ENCODE data around the gene GUCY2F.

The GUCY2F gene

DNA sequence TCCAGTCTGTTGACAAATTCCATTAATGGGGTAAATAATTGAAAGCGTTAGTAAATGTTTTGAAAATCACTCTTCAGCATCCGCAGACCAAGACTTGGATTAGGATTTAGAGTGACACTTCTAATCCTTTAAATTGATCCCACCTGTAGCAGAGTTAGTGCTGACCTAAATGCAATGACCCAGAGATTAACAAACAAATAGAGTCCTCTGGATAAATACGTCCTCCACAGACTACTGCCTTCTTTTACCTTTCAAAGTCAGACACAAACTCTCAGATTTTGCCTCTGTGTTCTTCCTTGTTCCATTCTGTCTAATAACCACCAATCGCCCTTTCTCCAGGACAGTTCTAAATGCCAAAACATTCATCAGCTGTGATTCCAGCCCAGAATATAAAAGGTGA, at the start of gene GUCY2F:
Gene GUCY2F, minus strand, starts transcription at position 101 of the 400 bp plus-strand sequence. CDS start 6,150 bp downstream, outside the sequence.
- Histone ChIP-seq H3K27ac (no peak within 1 kb of the TSS), H3K4me3 (no peak within 1 kb of the TSS)

DNA sequence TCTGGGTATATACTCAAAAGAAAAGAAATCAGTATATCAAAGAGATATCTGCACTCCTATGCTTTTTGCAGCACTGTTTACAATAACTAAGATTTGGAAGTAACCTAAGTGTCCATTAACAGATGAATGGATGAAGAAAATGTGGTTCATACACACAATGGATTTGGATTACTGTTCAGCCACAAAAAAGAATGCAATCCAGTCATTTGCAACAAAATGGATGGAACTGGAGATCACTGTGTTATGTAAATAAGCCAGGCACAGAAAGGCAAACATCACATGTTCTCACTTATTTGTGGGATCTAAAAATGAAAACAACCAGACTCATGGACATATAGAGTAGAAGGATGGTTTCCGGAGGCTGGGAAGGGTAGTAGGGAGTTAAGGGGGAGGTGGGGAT, 37.1 kb upstream of the GUCY2F start:
- no peak overlapping the region for H3K27ac ChIP-seq
- no peak overlapping the region for H3K4me3 ChIP-seq

DNA sequence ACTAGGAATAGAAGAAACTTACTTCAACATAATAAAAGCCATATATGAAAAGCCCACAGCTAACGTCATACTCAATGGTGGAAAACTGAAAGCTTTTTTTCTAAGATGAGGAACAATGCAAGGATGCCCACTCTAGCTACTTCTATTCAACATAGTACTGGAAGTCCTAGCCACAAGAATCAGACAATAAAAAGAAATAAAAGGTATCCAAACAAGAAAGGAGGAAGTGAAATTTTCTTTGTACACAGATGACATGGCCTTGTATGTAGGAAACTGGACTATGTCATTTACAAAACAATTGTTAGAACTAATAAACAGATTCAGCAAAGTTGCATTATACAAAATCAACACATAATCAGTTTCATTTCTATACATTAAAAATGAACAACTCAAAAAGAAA, 29.2 kb upstream of the GUCY2F start:
- H3K27ac ChIP-seq = no peak overlapping the region

DNA sequence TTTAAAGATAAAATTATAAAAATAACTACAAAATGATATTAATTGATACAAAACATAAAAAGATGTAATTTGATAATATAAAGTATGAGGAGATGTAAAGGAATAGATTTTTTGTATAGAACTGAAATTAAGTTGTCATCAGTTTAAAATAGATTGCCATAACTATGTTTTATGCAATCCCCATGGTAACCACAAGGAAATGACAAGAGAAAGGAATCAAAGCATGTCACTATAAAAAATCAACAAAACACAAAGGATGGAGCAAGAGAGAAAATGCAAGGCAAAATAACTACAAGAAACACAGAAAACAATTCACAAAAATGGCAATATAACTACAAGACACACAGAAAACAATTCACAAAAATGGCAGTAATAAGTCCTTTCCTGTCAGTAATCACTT, 27.0 kb upstream of the GUCY2F start:
- Histone ChIP-seq H3K27ac (no peak overlapping the region), H3K4me3 (no peak overlapping the region)

More for the DNA sequence above, 29.2 kb upstream of the GUCY2F start:
- H3K4me3 ChIP-seq = no peak overlapping the region

DNA sequence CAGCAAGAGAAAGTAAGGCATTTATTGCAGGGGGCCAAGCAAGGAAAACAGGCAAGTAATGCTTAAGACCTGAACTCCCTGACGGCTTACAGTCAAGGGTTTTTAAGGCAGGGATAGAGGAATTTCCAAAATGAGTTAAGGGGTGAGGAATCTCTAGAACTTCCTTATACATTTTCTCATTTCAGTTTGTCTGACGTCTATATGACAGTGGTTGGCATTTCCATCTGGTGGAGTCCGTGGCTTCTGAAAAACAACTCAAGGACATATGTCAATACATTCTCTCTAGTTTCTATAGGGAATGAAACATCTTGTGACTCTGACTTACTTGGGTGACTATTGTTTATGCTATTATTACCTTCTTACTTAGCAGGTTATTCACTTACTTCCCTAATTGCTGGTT, 19.3 kb upstream of the GUCY2F start:
- no peak overlapping the region for H3K27ac ChIP-seq
- H3K4me3 ChIP-seq = no peak overlapping the region

DNA sequence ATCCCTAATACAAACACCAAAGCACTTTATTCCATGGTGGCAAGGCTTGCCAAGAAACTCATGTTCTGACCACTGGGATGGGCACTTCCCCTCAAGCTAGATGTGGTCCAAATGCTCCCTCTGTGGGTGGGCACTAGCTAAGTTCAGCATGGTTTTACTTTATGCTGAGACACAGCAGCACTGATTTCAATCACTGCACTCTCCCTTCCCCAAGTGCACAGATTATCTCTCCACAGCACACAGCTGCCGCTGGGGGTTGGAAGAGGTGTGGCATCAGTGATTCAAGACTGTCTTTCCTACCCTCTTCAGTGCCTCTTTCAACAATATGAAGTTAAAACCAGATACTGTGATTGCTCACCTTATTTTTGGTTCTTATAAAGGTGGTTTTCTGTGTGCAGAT, 16.5 kb upstream of the GUCY2F start:
- H3K27ac ChIP-seq = no peak overlapping the region

DNA sequence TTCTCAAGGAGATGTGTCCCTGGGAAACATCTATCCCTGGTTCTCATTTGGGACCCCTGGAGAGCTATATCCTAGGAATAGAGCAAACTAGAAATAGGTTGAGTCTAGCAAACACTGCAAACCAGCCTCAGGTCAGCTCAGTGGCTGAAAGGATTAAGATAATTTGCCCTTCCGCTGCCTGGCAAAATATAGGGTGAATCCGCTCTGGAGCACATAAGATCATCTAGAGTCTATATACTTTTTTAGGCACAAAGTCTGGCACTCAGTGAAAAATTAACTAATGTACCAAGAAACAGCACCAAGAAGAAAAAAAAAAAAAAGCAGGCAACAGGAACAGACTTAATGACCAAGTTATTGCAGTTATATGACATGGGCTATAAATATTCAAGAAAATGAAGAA, 7.3 kb upstream of the GUCY2F start:
- Histone ChIP-seq H3K4me3 (no peak overlapping the region), H3K27ac (no peak overlapping the region)

More for the DNA sequence above, 16.5 kb upstream of the GUCY2F start:
- H3K4me3 ChIP-seq = no peak overlapping the region

DNA sequence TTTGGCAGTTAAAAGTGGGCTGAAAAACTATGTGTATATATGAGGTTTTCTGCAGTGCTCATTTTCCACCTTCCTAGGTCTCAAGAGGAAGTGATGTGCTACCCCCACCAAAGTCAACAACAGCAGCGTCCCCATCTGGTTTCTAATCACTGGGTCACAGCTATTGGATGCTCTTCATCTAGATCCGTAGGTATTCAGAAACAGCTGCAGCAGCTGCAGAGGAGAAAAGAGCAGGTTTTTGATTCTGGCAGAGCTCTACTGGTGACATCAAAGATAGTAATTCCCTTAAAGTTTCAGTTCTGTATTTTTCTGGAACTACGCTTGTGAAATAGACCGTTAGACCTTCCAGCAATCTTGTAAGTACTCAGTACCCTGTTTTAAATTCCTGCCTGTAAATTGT, 5.8 kb upstream of the GUCY2F start:
- H3K4me3 ChIP-seq = no peak overlapping the region
- H3K27ac ChIP-seq = no peak overlapping the region

DNA sequence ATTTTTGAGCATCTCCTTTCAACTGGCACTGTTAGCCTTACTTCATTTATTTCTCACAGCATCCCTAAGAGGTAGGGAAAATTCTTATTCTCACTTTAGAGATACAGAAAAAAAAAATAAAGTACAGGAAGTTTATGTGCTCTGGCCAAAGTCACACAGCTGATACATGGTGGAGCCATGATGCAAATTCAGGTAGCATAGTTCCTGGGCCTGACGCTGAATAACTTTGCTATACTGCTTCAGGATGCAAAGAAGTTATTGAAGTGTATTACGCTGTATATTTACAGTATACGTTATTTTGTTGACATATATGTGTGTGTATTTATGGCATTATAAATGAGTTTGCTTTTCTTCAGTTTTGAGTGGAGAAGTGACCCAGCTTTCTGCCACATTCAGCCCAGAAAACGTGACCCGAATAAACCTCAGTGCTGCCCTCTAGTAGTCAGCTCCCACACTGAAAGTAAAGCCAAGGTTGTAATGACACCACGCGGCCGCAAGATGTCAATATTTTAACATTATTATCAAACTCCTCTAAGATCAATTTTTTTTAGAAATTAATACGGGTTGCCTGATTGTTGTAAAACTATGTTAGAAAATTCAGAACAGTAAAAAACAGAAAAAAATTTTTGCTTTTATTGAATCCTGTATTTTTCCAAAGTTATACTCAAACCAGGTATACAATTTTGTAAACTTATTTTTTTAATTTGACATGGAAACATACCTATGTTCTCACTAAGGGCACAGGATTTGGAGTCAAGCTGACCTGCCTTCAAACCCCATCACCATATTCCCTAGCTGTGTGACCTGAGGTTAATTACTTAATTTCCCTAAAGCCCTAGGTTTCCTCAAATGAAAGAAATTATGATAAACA, 3.8 kb upstream of the GUCY2F start:
- H3K4me3 ChIP-seq = no peak overlapping the region
- no peak overlapping the region for H3K27ac ChIP-seq

DNA sequence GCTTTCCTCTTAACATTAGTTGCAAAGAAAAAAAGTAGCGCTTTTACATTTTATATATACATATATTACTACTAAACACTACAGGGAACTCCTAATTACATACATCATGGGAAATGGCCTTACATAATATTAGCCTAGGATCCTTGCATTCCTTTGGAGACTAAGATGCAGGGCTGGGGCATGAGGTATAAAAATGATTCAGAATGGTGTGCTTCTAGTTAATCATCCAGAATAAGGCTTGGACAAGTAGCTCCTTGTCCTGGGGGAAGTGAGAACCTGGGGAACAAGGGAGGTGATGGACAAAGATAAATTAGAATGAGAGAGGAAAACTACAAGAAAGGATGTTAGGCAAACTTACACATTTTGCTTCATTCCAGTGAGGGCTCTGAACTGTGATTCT, 3.0 kb upstream of the GUCY2F start:
- H3K4me3 ChIP-seq = no peak overlapping the region

DNA sequence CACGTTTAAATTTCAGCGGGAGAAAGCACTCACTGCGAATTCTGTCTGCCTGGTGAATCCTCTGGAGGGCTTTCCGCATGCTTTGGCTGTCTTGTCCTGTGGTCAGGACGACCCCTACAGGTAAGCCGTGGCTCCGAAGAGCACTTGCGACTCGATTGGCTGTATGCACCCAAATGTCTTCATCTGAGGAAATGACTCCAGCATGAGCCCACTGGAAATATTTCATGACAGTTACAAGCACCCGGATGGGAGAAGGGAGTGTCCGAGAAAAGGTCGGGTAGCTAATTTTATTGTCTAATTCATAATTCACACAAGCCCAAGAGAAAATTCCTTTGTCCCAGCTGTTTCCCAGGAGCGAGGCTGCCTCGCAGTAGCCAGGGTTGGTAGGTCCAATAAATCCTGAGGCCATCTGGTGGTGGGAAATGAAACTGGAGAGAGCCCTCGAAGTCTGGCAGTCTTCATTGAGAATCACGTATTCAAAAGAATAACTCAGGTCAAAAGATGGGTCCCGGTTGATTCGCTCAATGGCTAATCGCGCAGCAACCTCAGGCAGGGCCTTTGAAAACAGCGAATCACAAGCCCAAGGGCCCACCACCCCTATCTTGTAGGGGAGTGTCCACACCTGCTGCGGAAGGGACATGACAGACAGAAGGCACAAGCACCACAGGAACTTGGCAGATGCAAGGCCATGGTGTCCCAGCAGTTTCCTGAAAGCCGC, 6.6 kb downstream of the GUCY2F start:
- Histone ChIP-seq H3K27ac (no peak overlapping the region), H3K4me3 (no peak overlapping the region)

More for the DNA sequence above, 3.0 kb upstream of the GUCY2F start:
- no peak overlapping the region for H3K27ac ChIP-seq

DNA sequence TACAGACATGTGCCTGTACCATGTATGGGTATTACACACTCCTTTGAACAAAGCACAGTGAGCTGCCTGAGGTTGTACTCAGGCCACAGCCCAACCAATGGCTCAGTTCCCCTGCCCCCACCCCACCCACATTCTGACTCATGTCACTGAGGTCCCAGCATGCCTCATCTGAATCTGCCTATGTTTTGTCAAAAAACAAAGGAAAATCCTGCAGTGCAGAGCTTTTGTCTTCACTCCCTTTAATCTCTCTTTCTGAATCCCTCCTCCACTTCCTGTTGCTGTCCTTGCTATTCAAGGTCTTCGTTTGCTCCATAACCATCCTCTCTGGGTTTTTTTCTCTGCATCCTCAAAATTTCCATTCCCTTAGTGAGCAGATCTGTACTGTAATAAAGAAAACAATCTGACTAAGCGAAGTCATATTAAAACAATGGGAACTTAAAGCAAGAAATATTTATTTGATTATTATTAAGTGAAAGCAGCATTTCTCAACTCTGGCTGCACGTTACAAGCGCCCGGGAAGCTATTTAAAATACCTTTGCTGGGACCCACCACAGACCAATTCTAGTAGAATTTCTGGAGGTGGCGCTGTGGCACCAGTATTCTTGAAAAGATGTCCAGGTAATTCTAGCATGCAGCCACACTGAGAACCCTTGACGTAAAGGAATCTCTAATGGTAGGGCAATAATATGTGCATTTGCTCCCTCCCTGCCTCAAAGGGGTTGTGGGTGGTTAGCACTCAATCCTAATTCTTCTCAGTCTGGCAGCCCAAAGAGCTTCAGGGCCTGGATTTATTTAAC, 8.7 kb downstream of the GUCY2F start:
- Histone ChIP-seq H3K4me3 (no peak overlapping the region), H3K27ac (no peak overlapping the region)

DNA sequence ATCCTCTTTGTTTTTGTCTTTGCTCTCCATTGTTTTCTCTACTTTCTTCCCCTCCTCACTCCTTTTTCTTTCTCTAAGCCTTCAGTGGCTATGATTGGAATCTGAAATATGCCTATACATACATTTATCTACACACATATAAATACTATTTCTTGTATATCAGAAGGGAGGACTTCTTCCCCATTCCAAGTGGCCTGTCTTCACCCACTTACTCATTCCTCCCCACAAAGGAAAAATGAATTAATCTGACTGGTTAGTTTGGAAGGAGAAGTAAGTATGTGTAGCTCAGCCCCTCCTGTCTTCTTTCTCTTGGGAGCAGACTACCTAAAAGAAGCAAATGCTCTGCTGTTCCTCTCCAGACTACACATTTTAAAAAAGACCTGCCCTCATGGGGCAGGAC, 17.7 kb downstream of the GUCY2F start:
- Histone ChIP-seq H3K27ac (no peak overlapping the region), H3K4me3 (no peak overlapping the region)

DNA sequence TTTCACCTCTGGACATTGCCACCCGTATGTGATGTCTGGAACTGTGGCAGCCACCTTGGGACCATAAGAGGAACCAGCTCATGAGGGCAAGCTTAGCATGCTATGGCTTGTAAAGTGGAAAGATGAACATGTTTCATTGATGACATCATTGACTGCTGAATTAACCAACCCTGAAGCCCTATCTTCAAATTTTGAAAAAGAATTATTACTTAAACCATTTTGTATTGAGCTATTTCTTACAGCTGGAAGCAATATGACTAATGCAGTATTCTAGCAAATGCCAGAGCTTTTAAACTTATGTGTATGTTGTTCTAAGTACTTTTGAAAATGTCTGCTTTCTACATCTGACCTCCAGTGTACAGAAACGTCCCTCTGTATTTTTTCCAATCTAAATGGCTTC, 18.1 kb downstream of the GUCY2F start:
- Histone ChIP-seq H3K27ac (no peak overlapping the region), H3K4me3 (no peak overlapping the region)

DNA sequence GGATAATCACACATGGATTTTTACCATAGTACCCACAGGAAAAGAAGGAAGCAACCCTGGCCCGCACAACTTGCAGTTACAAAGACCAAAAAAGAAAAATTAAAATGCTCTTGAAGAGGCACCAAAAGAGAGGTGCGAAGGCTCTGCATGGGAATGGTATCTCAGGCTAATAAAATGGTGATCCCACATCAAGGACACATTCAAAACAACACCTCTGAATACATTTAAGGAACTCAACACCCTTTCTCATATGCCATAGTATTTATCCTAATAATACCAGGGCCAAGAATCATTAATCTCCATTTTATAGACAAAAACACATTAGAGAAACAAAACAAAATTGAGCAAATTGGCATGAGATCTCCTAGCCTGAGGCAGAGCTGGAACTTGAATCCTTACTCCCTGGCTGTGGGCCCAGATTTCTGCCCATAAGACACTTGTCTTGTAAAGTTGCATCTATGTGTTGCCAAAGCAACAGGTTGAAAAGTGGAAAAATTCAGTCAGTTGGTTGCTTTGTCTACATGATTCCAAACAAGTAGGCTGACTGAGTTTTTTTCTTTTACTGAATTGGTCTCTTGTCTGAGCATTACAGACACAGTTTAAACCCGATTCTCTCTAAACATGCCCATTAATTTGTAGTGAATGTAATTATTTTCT, 33.5 kb downstream of the GUCY2F start:
- H3K4me3 ChIP-seq = no peak overlapping the region
- no peak overlapping the region for H3K27ac ChIP-seq

DNA sequence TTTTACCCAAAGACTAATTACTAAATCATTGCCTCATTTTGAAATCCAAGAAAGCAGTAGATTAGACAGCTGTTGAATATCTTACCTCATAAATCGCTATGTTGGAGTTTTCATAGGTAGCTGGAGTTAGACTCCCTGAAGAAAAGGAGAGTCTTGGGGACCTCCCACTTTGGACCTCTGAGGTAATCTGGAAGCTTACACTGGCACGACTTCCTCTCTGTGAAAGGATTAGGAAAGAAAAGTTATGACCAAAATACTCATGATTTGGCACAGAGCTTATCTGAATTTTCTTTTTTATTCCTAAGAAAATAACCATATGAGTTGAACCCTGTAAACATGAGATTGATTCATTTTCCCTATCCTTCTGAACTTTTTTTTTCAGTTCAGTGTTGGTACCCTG, 40.6 kb downstream of the GUCY2F start:
- Histone ChIP-seq H3K27ac (no peak overlapping the region), H3K4me3 (no peak overlapping the region)

DNA sequence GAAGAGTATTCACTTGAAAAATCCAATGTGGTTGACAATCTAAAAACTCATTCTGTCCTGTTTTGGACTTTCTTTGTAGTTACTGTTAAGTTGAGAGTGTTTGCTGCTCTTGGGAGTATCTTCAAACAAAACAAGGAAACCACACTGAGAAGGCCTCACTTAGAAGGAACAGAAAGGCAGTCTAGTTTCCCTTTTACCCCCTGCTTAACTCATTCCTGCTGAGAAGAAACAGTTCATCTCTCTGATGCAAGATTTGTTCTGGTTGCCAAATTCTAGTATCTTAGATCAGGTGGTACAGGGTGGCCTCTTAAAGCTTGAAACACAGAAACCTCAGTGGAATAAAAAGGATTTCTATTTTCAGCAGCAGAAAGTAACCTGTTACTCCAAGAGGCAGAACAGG, 41.4 kb downstream of the GUCY2F start:
- Histone ChIP-seq H3K4me3 (no peak overlapping the region), H3K27ac (no peak overlapping the region)

DNA sequence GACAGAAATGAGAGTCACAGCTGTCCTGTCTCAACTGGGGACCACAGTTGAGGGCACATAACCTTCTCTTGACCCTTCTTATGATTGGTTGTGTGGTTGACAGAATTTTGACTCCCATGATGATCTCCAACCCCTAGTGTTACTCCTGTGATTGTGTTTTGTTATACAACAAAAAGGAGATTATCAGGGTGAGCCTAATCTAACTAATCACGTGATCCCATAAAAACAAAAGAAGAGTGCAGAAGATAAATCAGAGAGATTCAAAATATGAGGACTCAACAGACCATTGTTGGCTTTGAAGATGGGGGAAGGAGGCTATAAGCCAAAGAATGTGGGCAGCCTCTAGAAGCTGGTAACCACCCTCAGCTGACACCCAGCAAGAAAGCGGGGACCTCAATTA, 72.7 kb downstream of the GUCY2F start:
- H3K4me3 ChIP-seq = no peak overlapping the region
- no peak overlapping the region for H3K27ac ChIP-seq

DNA sequence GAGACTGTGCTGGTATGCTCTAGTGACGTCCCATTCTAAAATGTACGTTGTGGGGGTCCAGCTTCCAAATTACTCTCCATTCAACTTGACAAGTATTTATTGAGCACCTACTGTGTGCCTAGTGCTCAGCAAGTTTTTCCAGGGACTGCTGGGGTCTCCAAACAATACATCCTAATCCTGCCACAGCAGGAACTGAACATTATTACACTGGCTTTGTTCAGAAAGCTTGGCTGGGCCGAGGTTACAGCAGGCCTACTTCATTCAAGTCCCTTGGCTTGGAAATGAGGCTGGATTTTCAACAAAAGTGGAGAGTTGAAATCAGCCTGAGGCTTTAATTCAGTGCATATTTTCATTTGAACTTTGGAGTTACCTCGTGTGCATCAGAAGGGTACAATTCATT, 78.0 kb downstream of the GUCY2F start:
- no peak overlapping the region for H3K4me3 ChIP-seq
- no peak overlapping the region for H3K27ac ChIP-seq

DNA sequence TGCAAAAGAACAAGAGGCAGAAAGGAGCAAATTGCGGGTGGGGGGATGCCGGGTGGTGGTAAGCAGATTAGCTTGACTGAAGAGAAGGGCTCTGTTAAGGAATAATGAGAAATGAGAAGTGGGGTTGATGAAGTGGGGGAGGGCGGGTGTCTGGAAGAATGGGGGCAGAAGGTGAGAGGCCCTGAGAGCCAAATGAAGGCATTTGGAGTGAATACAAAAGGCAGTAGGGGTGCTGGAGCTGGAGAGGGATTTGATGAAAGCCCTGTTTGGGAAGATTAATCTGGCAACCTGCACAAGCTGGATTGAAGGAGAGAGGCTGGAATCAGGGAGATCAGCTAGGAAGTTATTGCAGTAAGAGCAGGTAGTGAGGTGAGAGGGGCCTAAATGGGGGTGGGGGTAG, 82.1 kb downstream of the GUCY2F start:
- Histone ChIP-seq H3K4me3 (no peak overlapping the region), H3K27ac (no peak overlapping the region)

Measured in skin epidermis (tissue), 12 donors.